SK-N-SH (cell line): ENCODE results near the gene ASIC2. TPM values are rescaled to one million over a fixed set of nuclear protein-coding genes. Genes with fewer than 3 reads are reported as not detected.

Experiments used
- CTCF ChIA-PET: fragments of 300-600, 350-600 bp; formaldehyde crosslinking; extraction: SDS; loops from one replicate; lab custom pipeline; 2021; lab: Yijun Ruan, JAX
- POLR2A ChIA-PET: fragments of 350-600 bp; sonication (Branson Sonifier 250); formaldehyde crosslinking; extraction: SDS; loops from one replicate; lab custom pipeline; 2020; ENCODE audit warnings: antibody characterized with exemption, inconsistent platforms; lab: Yijun Ruan, JAX
- DNase-seq: peaks from one replicate; pipeline ENCODE4 v3.0.0; 2012
- H2AFZ ChIP-seq: fragments of 200-600 bp; sonication (generic); 2 replicates; pipeline ENCODE4 v1.8.1; 2016; ENCODE audit warnings: antibody characterized with exemption, mild to moderate bottlenecking, low read depth
- H3F3A ChIP-seq: fragments of 200-600 bp; sonication (generic); replicated peaks from 2 replicates; pipeline ENCODE3; 2016; ENCODE audit warnings: antibody characterized with exemption, mild to moderate bottlenecking; ENCODE audit not compliant: insufficient read depth
- H3K27ac ChIP-seq, 2 experiments: fragments of 200-500 bp in 1 of 2; fragments of 200-600 bp in 1 of 2; sonication (Bioruptor generic) in 1 of 2; sonication (generic), shearing (Covaris generic) in 1 of 2; 2 replicates each; pipeline versions ENCODE4 v1.5.1 to v1.6.1; 2014 to 2016; ENCODE audit warnings: low read depth in 2 of 2, inconsistent platforms in 1 of 2, low read length in 1 of 2, mild to moderate bottlenecking in 1 of 2, mixed read lengths in 1 of 2
- H3K27me3 ChIP-seq: fragments of 200-600 bp; sonication (generic), shearing (Covaris generic); 2 replicates; pipeline ENCODE4 v1.6.1; 2016; ENCODE audit warnings: mixed run types; ENCODE audit not compliant: insufficient read depth
- H3K36me3 ChIP-seq, 2 experiments: fragments of 200-500 bp in 1 of 2; fragments of 200-600 bp in 1 of 2; sonication (Bioruptor generic) in 1 of 2; sonication (generic) in 1 of 2; replicated peaks in 1 of 2; 2 replicates each; pipeline versions ENCODE3 to v1.5.1; 2014 to 2016; ENCODE audit warnings: low read length in 1 of 2, mild to moderate bottlenecking in 1 of 2; ENCODE audit not compliant: insufficient read depth in 2 of 2, control insufficient read depth in 1 of 2
- H3K4me1 ChIP-seq, 2 experiments: fragments of 200-500 bp in 1 of 2; fragments of 200-600 bp in 1 of 2; sonication (Bioruptor generic) in 1 of 2; sonication (generic), shearing (Covaris generic) in 1 of 2; 2 replicates each; pipeline versions ENCODE4 v1.5.1 to v1.6.1; 2014 to 2016; ENCODE audit warnings: low read depth in 1 of 2, low read length in 1 of 2, mixed run types in 1 of 2; ENCODE audit not compliant: insufficient read depth in 2 of 2, control insufficient read depth in 1 of 2
- H3K4me2 ChIP-seq: fragments of 200-600 bp; sonication (generic), shearing (Covaris generic); 2 replicates; pipeline ENCODE4 v1.6.1; 2017; ENCODE audit warnings: mixed run types
- H3K4me3 ChIP-seq, 2 experiments: fragments of 200-500 bp in 1 of 2; fragments of 200-600 bp in 1 of 2; sonication (Bioruptor generic) in 1 of 2; sonication (generic), shearing (Covaris generic) in 1 of 2; 2 replicates each; pipeline versions ENCODE4 v1.5.1 to v1.8.1; 2014 to 2016; ENCODE audit warnings: low read depth in 2 of 2, inconsistent platforms in 1 of 2, low read length in 1 of 2, mild to moderate bottlenecking in 1 of 2, mixed read lengths in 1 of 2, moderate library complexity in 1 of 2
- H3K79me2 ChIP-seq: fragments of 200-600 bp; sonication (generic); 2 replicates; pipeline ENCODE4 v1.8.1; 2017; ENCODE audit warnings: mild to moderate bottlenecking; ENCODE audit not compliant: insufficient read depth
- H3K9ac ChIP-seq: fragments of 200-600 bp; sonication (generic); 2 replicates; pipeline ENCODE4 v1.6.1; 2017; ENCODE audit warnings: mixed run types
- H3K9me2 ChIP-seq: fragments of 200-600 bp; sonication (generic); 2 replicates; pipeline ENCODE4 v1.6.1; 2017; ENCODE audit warnings: mixed run types
- H3K9me3 ChIP-seq: fragments of 200-600 bp; sonication (generic); 2 replicates; pipeline ENCODE4 v1.6.1; 2017; ENCODE audit warnings: mixed run types, mild to moderate bottlenecking, moderate library complexity
- H4K20me1 ChIP-seq: fragments of 200-600 bp; sonication (generic); 2 replicates; pipeline ENCODE4 v1.6.1; 2017; ENCODE audit warnings: mild to moderate bottlenecking, mixed run types; ENCODE audit not compliant: insufficient read depth
- CHD2 ChIP-seq: fragments of 150-350 bp; IDR thresholded peaks from 2 replicates; pipeline ENCODE4 v1.6.1; 2018; ENCODE audit warnings: low read length; ENCODE audit not compliant: partially characterized antibody
- ELF1 ChIP-seq: IDR thresholded peaks from 2 replicates; pipeline ENCODE4 v1.4.0; 2012
- EZH2phosphoT487 ChIP-seq: fragments of 200-600 bp; sonication (generic); IDR thresholded peaks from 2 replicates; pipeline ENCODE4 v1.6.1; 2017; ENCODE audit warnings: low read depth, mixed run types, mild to moderate bottlenecking, antibody characterized with exemption, moderate library complexity, borderline replicate concordance
- FOXJ3 ChIP-seq: sonication (generic); formaldehyde crosslinking; IDR thresholded peaks from 2 replicates; pipeline ENCODE4 v1.5.1; 2020; ENCODE audit warnings: mild to moderate bottlenecking, missing genetic modification reagents
- MEF2A ChIP-seq: IDR thresholded peaks from 2 replicates; pipeline ENCODE4 v1.4.0; 2012; ENCODE audit warnings: low read depth, borderline replicate concordance
- MXI1 ChIP-seq: IDR thresholded peaks from 2 replicates; pipeline ENCODE4 v1.6.1; 2012; ENCODE audit warnings: mild to moderate bottlenecking, low read depth, low read length, improper control_type of control experiment
- POLR2AphosphoS5 ChIP-seq: IDR thresholded peaks from 2 replicates; pipeline ENCODE4 v1.6.1; 2012; ENCODE audit warnings: low read depth, low read length
- RAD21 ChIP-seq: IDR thresholded peaks from 2 replicates; pipeline ENCODE4 v1.6.1; 2012; ENCODE audit warnings: mild to moderate bottlenecking, low read length
- RFX5 ChIP-seq: IDR thresholded peaks from 2 replicates; pipeline ENCODE4 v1.6.1; 2012; ENCODE audit warnings: mild to moderate bottlenecking, improper control_type of control experiment, low read length
- RXRA ChIP-seq: IDR thresholded peaks from 2 replicates; pipeline ENCODE4 v1.4.0; 2012; ENCODE audit warnings: low read depth, mild to moderate bottlenecking, borderline replicate concordance
- SIN3A ChIP-seq: IDR thresholded peaks from 2 replicates; pipeline ENCODE4 v1.6.1; 2012; ENCODE audit warnings: low read depth, mild to moderate bottlenecking, low read length, moderate library complexity, borderline replicate concordance
- TCF12 ChIP-seq: IDR thresholded peaks from 2 replicates; pipeline ENCODE4 v1.4.0; 2012
- TEAD4 ChIP-seq: IDR thresholded peaks from 2 replicates; pipeline ENCODE4 v1.4.0; 2012; ENCODE audit warnings: mild to moderate bottlenecking, borderline replicate concordance; ENCODE audit not compliant: insufficient read depth
- YY1 ChIP-seq: IDR thresholded peaks from 2 replicates; pipeline ENCODE4 v1.4.0; 2012; ENCODE audit warnings: low read depth, mild to moderate bottlenecking
- WGBS: methylation state at CpG from one replicate; pipeline ENCODE4 v1.1.6; 2017; ENCODE audit warnings: low lambda C conversion rate; 5-methylcytosine and 5-hydroxymethylcytosine counted together
- polyA plus RNA-seq, 3 experiments: library from polyadenylated mRNA; depleted of rRNA; stranded (reverse); fragments of >200 nt; gene quantifications; 2 replicates each; pipeline ENCODE4 v1.2.3, GENCODE V29; 2012
- TF ChIP-seq, protein P1 (sequence below): fragments of 200-600 bp; sonication (generic); IDR thresholded peaks from 2 replicates; pipeline ENCODE4 v1.6.1; 2017; ENCODE audit warnings: antibody characterized with exemption, mild to moderate bottlenecking, moderate library complexity
- TF ChIP-seq, protein P2 (sequence below): fragments of 150-350 bp; IDR thresholded peaks from 2 replicates; pipeline ENCODE4 v1.6.1; 2017; ENCODE audit warnings: antibody characterized with exemption, low read length, low read depth, borderline replicate concordance
- TF ChIP-seq, protein P3 (sequence below): IDR thresholded peaks from 2 replicates; pipeline ENCODE4; 2012

The ASIC2 gene
- polyA plus RNA-seq, 1 of the 3 experiments (the other 2 are of a cell fraction) = 0.08 TPM

GRCh38 chr17:33287096-33287725 is 5.9 kb downstream of the ASIC2 start:
- H3K36me3 ChIP-seq = no peaks in the 10 kb centered on the region
- H3K9me3 ChIP-seq = no peaks in the 10 kb centered on the region
- no peak for DNase-seq
- H3K9ac ChIP-seq = no peak overlapping the region
- no peak overlapping the region for H3K27ac ChIP-seq
- ChIA-PET POLR2A (no interaction called here), CTCF (interaction anchor here (0.9 to 4.0 kb wide), 2 partner anchors 9 to 234 kb away, joined by 4 to 20 read pairs; no protein-coding TSS in a partner anchor)
- H4K20me1 ChIP-seq = no peaks in the 10 kb centered on the region
- TF ChIP-seq FOXJ3 = no peak
- TF ChIP-seq ELF1 = no peak
- no peak for TF ChIP-seq MXI1
- TF ChIP-seq, protein P1, sequence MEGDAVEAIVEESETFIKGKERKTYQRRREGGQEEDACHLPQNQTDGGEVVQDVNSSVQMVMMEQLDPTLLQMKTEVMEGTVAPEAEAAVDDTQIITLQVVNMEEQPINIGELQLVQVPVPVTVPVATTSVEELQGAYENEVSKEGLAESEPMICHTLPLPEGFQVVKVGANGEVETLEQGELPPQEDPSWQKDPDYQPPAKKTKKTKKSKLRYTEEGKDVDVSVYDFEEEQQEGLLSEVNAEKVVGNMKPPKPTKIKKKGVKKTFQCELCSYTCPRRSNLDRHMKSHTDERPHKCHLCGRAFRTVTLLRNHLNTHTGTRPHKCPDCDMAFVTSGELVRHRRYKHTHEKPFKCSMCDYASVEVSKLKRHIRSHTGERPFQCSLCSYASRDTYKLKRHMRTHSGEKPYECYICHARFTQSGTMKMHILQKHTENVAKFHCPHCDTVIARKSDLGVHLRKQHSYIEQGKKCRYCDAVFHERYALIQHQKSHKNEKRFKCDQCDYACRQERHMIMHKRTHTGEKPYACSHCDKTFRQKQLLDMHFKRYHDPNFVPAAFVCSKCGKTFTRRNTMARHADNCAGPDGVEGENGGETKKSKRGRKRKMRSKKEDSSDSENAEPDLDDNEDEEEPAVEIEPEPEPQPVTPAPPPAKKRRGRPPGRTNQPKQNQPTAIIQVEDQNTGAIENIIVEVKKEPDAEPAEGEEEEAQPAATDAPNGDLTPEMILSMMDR = no peak
- TF ChIP-seq TCF12 = no peak
- TF ChIP-seq, protein P2, sequence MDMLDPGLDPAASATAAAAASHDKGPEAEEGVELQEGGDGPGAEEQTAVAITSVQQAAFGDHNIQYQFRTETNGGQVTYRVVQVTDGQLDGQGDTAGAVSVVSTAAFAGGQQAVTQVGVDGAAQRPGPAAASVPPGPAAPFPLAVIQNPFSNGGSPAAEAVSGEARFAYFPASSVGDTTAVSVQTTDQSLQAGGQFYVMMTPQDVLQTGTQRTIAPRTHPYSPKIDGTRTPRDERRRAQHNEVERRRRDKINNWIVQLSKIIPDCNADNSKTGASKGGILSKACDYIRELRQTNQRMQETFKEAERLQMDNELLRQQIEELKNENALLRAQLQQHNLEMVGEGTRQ = no peak
- TF ChIP-seq RAD21 = no peak
- TF ChIP-seq EZH2phosphoT487 = no peak
- no peak for TF ChIP-seq MEF2A
- no peak for TF ChIP-seq CHD2
- TF ChIP-seq TEAD4 = no peak
- no peak for TF ChIP-seq RXRA
- no peak for TF ChIP-seq POLR2AphosphoS5
- TF ChIP-seq, protein P3, sequence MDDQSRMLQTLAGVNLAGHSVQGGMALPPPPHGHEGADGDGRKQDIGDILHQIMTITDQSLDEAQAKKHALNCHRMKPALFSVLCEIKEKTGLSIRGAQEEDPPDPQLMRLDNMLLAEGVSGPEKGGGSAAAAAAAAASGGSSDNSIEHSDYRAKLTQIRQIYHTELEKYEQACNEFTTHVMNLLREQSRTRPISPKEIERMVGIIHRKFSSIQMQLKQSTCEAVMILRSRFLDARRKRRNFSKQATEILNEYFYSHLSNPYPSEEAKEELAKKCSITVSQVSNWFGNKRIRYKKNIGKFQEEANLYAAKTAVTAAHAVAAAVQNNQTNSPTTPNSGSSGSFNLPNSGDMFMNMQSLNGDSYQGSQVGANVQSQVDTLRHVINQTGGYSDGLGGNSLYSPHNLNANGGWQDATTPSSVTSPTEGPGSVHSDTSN = no peak
- TF ChIP-seq YY1 = no peak
- no peak for TF ChIP-seq RFX5
- TF ChIP-seq SIN3A = no peak
- no peak overlapping the region for H2AFZ ChIP-seq
- H3K9me2 ChIP-seq = no peaks in the 10 kb centered on the region
- H3K4me2 ChIP-seq = no peak overlapping the region
- no peaks in the 10 kb centered on the region for H3K79me2 ChIP-seq
- 25% methylated on average over 2 of the region's 3 CpGs for WGBS
- H3K4me1 ChIP-seq = peaks cover 0 to 5% of the 10 kb centered on the region in 2 experiments; a peak in 2 of 4 replicates
- peaks cover 15% of the 10 kb centered on the region for H3K27me3 ChIP-seq
- no peak overlapping the region for H3K4me3 ChIP-seq
- no peaks in the 10 kb centered on the region for H3F3A ChIP-seq
